HCT116 (cell line): Measurements from ENCODE around the gene RPL7A. TPM values are rescaled to one million over a fixed set of nuclear protein-coding genes. Genes with fewer than 3 reads are reported as not detected.

ENCODE experiments used
- ATAC-seq: fragments of 200-7000 bp; cut with Tn5 transposase; 2 replicates; pipeline ENCODE4 v1.9.1; 2020; ENCODE audit warnings: mild to moderate bottlenecking, moderate library complexity
- BruUV-seq: library from RNA; stranded (reverse); fragments of 400-500 nt; replicated peaks from 2 replicates; lab custom pipeline; 2021; lab: Mats Ljungman, UMichigan
- CTCF ChIA-PET: fragments of 300-600 bp; sonication (Branson Sonifier 250); formaldehyde crosslinking; loops from one replicate; lab custom pipeline; 2021; ENCODE audit warnings: antibody characterized with exemption; lab: Charles Lee
- POLR2A ChIA-PET: fragments of 300-600, 350-600 bp; sonication (Branson Sonifier 250); formaldehyde crosslinking; loops from one replicate; lab custom pipeline; 2021; ENCODE audit warnings: antibody characterized with exemption; lab: Charles Lee
- RAD21 ChIA-PET, 2 experiments: fragments of 300-600 bp; sonication (Branson Sonifier 250); formaldehyde crosslinking; loops; one replicate each; lab custom pipeline; 2023; ENCODE audit warnings: low total read pairs in 2 of 2; ENCODE audit not compliant: uncharacterized antibody in 2 of 2, unreplicated experiment in 2 of 2, low non-redundant PET in 1 of 2; lab: Charles Lee
- DNase-seq: peaks from one replicate; pipeline ENCODE4 v3.0.0-alpha.2; 2010; ENCODE audit warnings: low read depth, low spot score
- H2AFZ ChIP-seq: fragments of 200-600 bp; shearing (Covaris generic), sonication (generic); 2 replicates; pipeline ENCODE4 v1.6.1; 2017; ENCODE audit warnings: low read depth, mixed run types, mixed read lengths, antibody characterized with exemption, low read length; ENCODE audit not compliant: poor library complexity, severe bottlenecking
- H3K27ac ChIP-seq: 2 replicates; pipeline ENCODE4 v1.5.1; 2012; ENCODE audit warnings: low read depth, low read length
- H3K27me3 ChIP-seq: fragments of 200-600 bp; sonication (generic); 2 replicates; pipeline ENCODE4 v1.6.1; 2016; ENCODE audit warnings: mixed run types, low read length, mixed read lengths; ENCODE audit not compliant: insufficient read depth
- H3K36me3 ChIP-seq, 2 experiments: fragments of 200-500 bp in 1 of 2; fragments of 200-600 bp in 1 of 2; sonication (Bioruptor generic) in 1 of 2; sonication (generic) in 1 of 2; 2 replicates each; pipeline versions ENCODE4 v1.5.1 to v1.6.1; 2014 to 2016; ENCODE audit warnings: low read length in 2 of 2, inconsistent platforms in 1 of 2, mixed read lengths in 1 of 2, mixed run types in 1 of 2; ENCODE audit not compliant: insufficient read depth in 2 of 2, control insufficient read depth in 1 of 2
- H3K4me1 ChIP-seq, 2 experiments: fragments of 200-600 bp in 1 of 2; sonication (generic) in 1 of 2; 2 replicates each; pipeline versions ENCODE4 v1.5.1 to v1.6.1; 2012 to 2017; ENCODE audit warnings: low read length in 2 of 2, inconsistent platforms in 1 of 2, mild to moderate bottlenecking in 1 of 2, mixed read lengths in 1 of 2, mixed run types in 1 of 2, moderate library complexity in 1 of 2; ENCODE audit not compliant: insufficient read depth in 2 of 2, control insufficient read depth in 1 of 2
- H3K4me2 ChIP-seq: fragments of 200-600 bp; sonication (generic); 2 replicates; pipeline ENCODE4 v1.6.1; 2017; ENCODE audit warnings: mixed run types, low read length, mixed read lengths
- H3K4me3 ChIP-seq, 2 experiments: fragments of 200-600 bp in 1 of 2; sonication (generic) in 1 of 2; replicated peaks in 1 of 2; 2 replicates each; pipeline ENCODE4 v1.5.1; 2011 to 2016; ENCODE audit warnings: low read length in 2 of 2, control low read depth in 1 of 2, low read depth in 1 of 2, mild to moderate bottlenecking in 1 of 2, mixed read lengths in 1 of 2, mixed run types in 1 of 2
- H3K79me2 ChIP-seq: fragments of 200-600 bp; sonication (generic); 2 replicates; pipeline ENCODE4 v1.6.1; 2017; ENCODE audit warnings: mild to moderate bottlenecking, mixed run types, low read length, moderate library complexity, mixed read lengths; ENCODE audit not compliant: insufficient read depth
- H3K9ac ChIP-seq: fragments of 200-600 bp; sonication (generic); 2 replicates; pipeline ENCODE4 v1.6.1; 2016; ENCODE audit warnings: low read length, mixed read lengths
- H3K9me2 ChIP-seq: fragments of 200-600 bp; sonication (generic), shearing (Covaris generic); 2 replicates; pipeline ENCODE4 v1.6.1; 2017; ENCODE audit warnings: mixed run types, mild to moderate bottlenecking, moderate library complexity; ENCODE audit not compliant: insufficient read depth
- H3K9me3 ChIP-seq, 2 experiments: fragments of 200-500 bp in 1 of 2; fragments of 200-600 bp in 1 of 2; sonication (Bioruptor generic) in 1 of 2; sonication (generic) in 1 of 2; 2 replicates each; pipeline ENCODE4 v1.6.1; 2014 to 2017; ENCODE audit warnings: low read length in 2 of 2, mixed read lengths in 2 of 2, inconsistent platforms in 1 of 2, low read depth in 1 of 2, mild to moderate bottlenecking in 1 of 2, mixed run types in 1 of 2, moderate library complexity in 1 of 2; ENCODE audit not compliant: control insufficient read depth in 1 of 2, insufficient read depth in 1 of 2
- H4K20me1 ChIP-seq: fragments of 200-600 bp; sonication (generic), shearing (Covaris generic); 2 replicates; pipeline ENCODE4 v1.6.1; 2017; ENCODE audit warnings: mixed run types, mild to moderate bottlenecking, moderate library complexity; ENCODE audit not compliant: insufficient read depth
- ELF1 ChIP-seq: IDR thresholded peaks from 2 replicates; pipeline ENCODE4 v1.6.1; 2012; ENCODE audit warnings: low read depth, borderline replicate concordance
- FOSL1 ChIP-seq: IDR thresholded peaks from 2 replicates; pipeline ENCODE4 v1.6.1; 2012; ENCODE audit warnings: low read depth
- JUND ChIP-seq: IDR thresholded peaks from 2 replicates; pipeline ENCODE4 v1.6.1; 2012
- POLR2AphosphoS5 ChIP-seq: IDR thresholded peaks from 2 replicates; pipeline ENCODE4 v1.6.1; 2011; ENCODE audit warnings: mild to moderate bottlenecking, low read depth, low read length, moderate library complexity
- RAD21 ChIP-seq: IDR thresholded peaks from 2 replicates; pipeline ENCODE4 v1.6.1; 2012; ENCODE audit warnings: low read depth, mild to moderate bottlenecking
- SIN3A ChIP-seq: IDR thresholded peaks from 2 replicates; pipeline ENCODE4 v1.6.1; 2012; ENCODE audit warnings: low read depth
- SRF ChIP-seq: IDR thresholded peaks from 2 replicates; pipeline ENCODE4 v1.6.1; 2012; ENCODE audit warnings: low read depth
- TCF7L2 ChIP-seq: IDR thresholded peaks from 2 replicates; pipeline ENCODE4 v1.7.0; 2011; ENCODE audit warnings: borderline replicate concordance, inconsistent platforms; ENCODE audit not compliant: insufficient read depth, insufficient read length; ENCODE audit errors: extremely low read depth
- intact Hi-C: fragments of 100-400 bp; cut with micrococcal nuclease; formaldehyde crosslinking; loops from 2 replicates; pipeline ENCODE4 v1.10.0; 2022
- total RNA-seq: library from RNA; stranded (reverse); gene quantifications from one replicate; pipeline ENCODE4 v1.2.1, GENCODE V29; 2021; ENCODE audit not compliant: unreplicated experiment
- TF ChIP-seq, protein P1 (sequence below): IDR thresholded peaks from 2 replicates; pipeline ENCODE4 v1.6.1; 2012
- TF ChIP-seq, protein P2 (sequence below): IDR thresholded peaks from 2 replicates; pipeline ENCODE4 v1.6.1; 2012
- TF ChIP-seq, protein P3 (sequence below): IDR thresholded peaks from 2 replicates; pipeline ENCODE4 v1.6.1; 2011; ENCODE audit warnings: mild to moderate bottlenecking, low read length, moderate library complexity; ENCODE audit not compliant: insufficient replicate concordance; ENCODE audit errors: extremely low read depth
- TF ChIP-seq, protein P4 (sequence below), 3 experiments: fragments of 200-600 bp in 1 of 3; sonication (generic) in 1 of 3; IDR thresholded peaks in 2 of 3; conservative IDR thresholded peaks in 1 of 3; 2 replicates each; pipeline ENCODE4 v1.5.1; 2012 to 2017; ENCODE audit warnings: low read depth in 2 of 3, low read length in 2 of 3, antibody characterized with exemption in 1 of 3, borderline replicate concordance in 1 of 3, control low read depth in 1 of 3, mild to moderate bottlenecking in 1 of 3, mixed read lengths in 1 of 3, mixed run types in 1 of 3, moderate library complexity in 1 of 3; ENCODE audit not compliant: insufficient read depth in 1 of 3

Gene RPL7A
- total RNA-seq, 1 experiment from 2014 or later: 2,837 TPM

DNA sequence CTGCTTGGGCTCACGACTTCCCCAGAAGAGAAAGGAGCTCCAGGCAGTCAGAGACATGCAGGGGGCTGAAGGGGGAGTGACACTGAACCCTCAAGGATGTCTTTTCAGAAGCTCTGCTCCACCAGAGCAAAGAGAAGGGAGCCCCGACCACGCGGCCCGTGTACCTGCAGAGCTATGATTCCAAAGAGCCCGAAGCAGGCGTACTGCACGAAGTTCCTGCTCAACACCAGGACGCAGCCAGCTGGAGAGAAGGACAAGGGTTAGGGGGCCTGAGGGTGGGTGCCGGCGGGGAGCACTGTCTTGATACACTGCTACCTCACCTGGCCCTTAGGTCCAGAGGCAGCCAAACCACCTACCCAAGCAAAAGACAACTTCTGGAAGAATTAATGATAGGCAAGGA is 18.4 kb downstream of the RPL7A start:
- Histone ChIP-seq H3K36me3 (peaks cover 31 to 61% of the 10 kb centered on the region in 2 experiments; a peak in 3 of 4 replicates), H3K9me2 (no peaks in the 10 kb centered on the region), H3K4me1 (no peaks in the 10 kb centered on the region; a peak in 1 of 4 replicates), H3K79me2 (peaks cover 65% of the 10 kb centered on the region), H4K20me1 (no peaks in the 10 kb centered on the region; the same call in 1 of the 2 replicates)
- no TSS peak for BruUV-seq
- ChIA-PET RAD21 (no interaction called here), CTCF (no interaction called here)
- TF ChIP-seq FOSL1 (no peak), RAD21 (no peak), POLR2AphosphoS5 (no peak), SIN3A (no peak), SRF (no peak), JUND (no peak), ELF1 (no peak), TCF7L2 (no peak)
- TF ChIP-seq, protein P1, sequence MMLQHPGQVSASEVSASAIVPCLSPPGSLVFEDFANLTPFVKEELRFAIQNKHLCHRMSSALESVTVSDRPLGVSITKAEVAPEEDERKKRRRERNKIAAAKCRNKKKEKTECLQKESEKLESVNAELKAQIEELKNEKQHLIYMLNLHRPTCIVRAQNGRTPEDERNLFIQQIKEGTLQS: no peak
- TF ChIP-seq, protein P2, sequence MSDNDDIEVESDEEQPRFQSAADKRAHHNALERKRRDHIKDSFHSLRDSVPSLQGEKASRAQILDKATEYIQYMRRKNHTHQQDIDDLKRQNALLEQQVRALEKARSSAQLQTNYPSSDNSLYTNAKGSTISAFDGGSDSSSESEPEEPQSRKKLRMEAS: no peak
- TF ChIP-seq, protein P3, sequence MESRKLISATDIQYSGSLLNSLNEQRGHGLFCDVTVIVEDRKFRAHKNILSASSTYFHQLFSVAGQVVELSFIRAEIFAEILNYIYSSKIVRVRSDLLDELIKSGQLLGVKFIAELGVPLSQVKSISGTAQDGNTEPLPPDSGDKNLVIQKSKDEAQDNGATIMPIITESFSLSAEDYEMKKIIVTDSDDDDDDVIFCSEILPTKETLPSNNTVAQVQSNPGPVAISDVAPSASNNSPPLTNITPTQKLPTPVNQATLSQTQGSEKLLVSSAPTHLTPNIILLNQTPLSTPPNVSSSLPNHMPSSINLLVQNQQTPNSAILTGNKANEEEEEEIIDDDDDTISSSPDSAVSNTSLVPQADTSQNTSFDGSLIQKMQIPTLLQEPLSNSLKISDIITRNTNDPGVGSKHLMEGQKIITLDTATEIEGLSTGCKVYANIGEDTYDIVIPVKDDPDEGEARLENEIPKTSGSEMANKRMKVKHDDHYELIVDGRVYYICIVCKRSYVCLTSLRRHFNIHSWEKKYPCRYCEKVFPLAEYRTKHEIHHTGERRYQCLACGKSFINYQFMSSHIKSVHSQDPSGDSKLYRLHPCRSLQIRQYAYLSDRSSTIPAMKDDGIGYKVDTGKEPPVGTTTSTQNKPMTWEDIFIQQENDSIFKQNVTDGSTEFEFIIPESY: no peak
- TF ChIP-seq, protein P4, sequence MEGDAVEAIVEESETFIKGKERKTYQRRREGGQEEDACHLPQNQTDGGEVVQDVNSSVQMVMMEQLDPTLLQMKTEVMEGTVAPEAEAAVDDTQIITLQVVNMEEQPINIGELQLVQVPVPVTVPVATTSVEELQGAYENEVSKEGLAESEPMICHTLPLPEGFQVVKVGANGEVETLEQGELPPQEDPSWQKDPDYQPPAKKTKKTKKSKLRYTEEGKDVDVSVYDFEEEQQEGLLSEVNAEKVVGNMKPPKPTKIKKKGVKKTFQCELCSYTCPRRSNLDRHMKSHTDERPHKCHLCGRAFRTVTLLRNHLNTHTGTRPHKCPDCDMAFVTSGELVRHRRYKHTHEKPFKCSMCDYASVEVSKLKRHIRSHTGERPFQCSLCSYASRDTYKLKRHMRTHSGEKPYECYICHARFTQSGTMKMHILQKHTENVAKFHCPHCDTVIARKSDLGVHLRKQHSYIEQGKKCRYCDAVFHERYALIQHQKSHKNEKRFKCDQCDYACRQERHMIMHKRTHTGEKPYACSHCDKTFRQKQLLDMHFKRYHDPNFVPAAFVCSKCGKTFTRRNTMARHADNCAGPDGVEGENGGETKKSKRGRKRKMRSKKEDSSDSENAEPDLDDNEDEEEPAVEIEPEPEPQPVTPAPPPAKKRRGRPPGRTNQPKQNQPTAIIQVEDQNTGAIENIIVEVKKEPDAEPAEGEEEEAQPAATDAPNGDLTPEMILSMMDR (IDR thresholded peaks at IDR 0.05 in 2 of 3, conservative IDR thresholded peaks at IDR 0.05 in 1 of 3; ENCODE audit: borderline replicate concordance in 1 of 3, insufficient read depth in 1 of 3, low read depth in 2 of 3, low read length in 2 of 3): no peak
- TF ChIP-seq, all 23 proteins: peak for 0
- DNase-seq (no peak), ATAC-seq (no peak)
- Histone ChIP-seq H3K9ac (no peak overlapping the region), H3K27me3 (no peaks in the 10 kb centered on the region), H3K4me3 (no peak overlapping the region), H3K27ac (no peak overlapping the region), H3K4me2 (no peak overlapping the region), H3K9me3 (no peaks in the 10 kb centered on the region), H2AFZ (no peak overlapping the region)
- POLR2A ChIA-PET: no interaction called here
- intact Hi-C loops: no loop called here
